HEK293 (cell line): Measurements from ENCODE around the gene PSMA2.

Experiments
- EGR2 ChIP-seq: fragments of 450-650 bp; formaldehyde crosslinking; IDR thresholded peaks from 2 replicates; pipeline ENCODE4 v1.5.1; 2016; ENCODE audit warnings: low read depth, missing biosample characterization, missing genetic modification characterization
- KLF1 ChIP-seq: fragments of 450-650 bp; formaldehyde crosslinking; IDR thresholded peaks from 2 replicates; pipeline ENCODE4 v1.5.1; 2016; ENCODE audit warnings: missing biosample characterization, missing genetic modification characterization
- KLF10 ChIP-seq: fragments of 450-650 bp; IDR thresholded peaks from 2 replicates; pipeline ENCODE4 v1.5.1; 2018; ENCODE audit warnings: missing biosample characterization, mild to moderate bottlenecking, missing genetic modification characterization
- KLF7 ChIP-seq: fragments of 450-650 bp; formaldehyde crosslinking; IDR thresholded peaks from 2 replicates; pipeline ENCODE4 v1.5.1; 2016; ENCODE audit warnings: missing biosample characterization, missing genetic modification characterization, borderline replicate concordance
- KLF8 ChIP-seq: fragments of 450-650 bp; formaldehyde crosslinking; IDR thresholded peaks from 2 replicates; pipeline ENCODE4 v1.5.1; 2016; ENCODE audit warnings: missing biosample characterization, missing genetic modification characterization
- KLF9 ChIP-seq: fragments of 450-650 bp; formaldehyde crosslinking; IDR thresholded peaks from 2 replicates; pipeline ENCODE4 v1.5.1; 2016; ENCODE audit warnings: missing biosample characterization, missing genetic modification characterization, low read depth
- MZF1 ChIP-seq: fragments of 450-650 bp; formaldehyde crosslinking; IDR thresholded peaks from 2 replicates; pipeline ENCODE4 v1.5.1; 2017; ENCODE audit warnings: missing biosample characterization, missing genetic modification characterization, borderline replicate concordance
- REST ChIP-seq: fragments of 450-650 bp; formaldehyde crosslinking; IDR thresholded peaks from 2 replicates; pipeline ENCODE4 v1.5.1; 2016; ENCODE audit warnings: missing biosample characterization, missing genetic modification characterization
- YY1 ChIP-seq: fragments of 450-650 bp; formaldehyde crosslinking; IDR thresholded peaks from 2 replicates; pipeline ENCODE4 v1.5.1; 2018; ENCODE audit warnings: missing biosample characterization, missing genetic modification characterization
- ZBTB1 ChIP-seq: fragments of 450-650 bp; formaldehyde crosslinking; IDR thresholded peaks from 2 replicates; pipeline ENCODE4 v1.5.1; 2016; ENCODE audit warnings: missing biosample characterization, missing genetic modification characterization
- ZBTB17 ChIP-seq: fragments of 450-650 bp; formaldehyde crosslinking; IDR thresholded peaks from 2 replicates; pipeline ENCODE4 v1.5.1; 2016; ENCODE audit warnings: missing biosample characterization, missing genetic modification characterization
- ZBTB8A ChIP-seq: fragments of 450-650 bp; formaldehyde crosslinking; IDR thresholded peaks from 2 replicates; pipeline ENCODE4 v1.5.1; 2016; ENCODE audit warnings: missing biosample characterization, missing genetic modification characterization
- ZEB2 ChIP-seq: fragments of 450-650 bp; formaldehyde crosslinking; IDR thresholded peaks from 2 replicates; pipeline ENCODE4 v1.5.1; 2016; ENCODE audit warnings: missing biosample characterization, missing genetic modification characterization
- ZNF121 ChIP-seq: fragments of 450-650 bp; formaldehyde crosslinking; IDR thresholded peaks from 2 replicates; pipeline ENCODE4 v1.5.1; 2016; ENCODE audit warnings: missing biosample characterization, missing genetic modification characterization
- ZNF132 ChIP-seq: fragments of 450-650 bp; formaldehyde crosslinking; IDR thresholded peaks from 2 replicates; pipeline ENCODE4 v1.5.1; 2017; ENCODE audit warnings: missing biosample characterization, missing genetic modification characterization, borderline replicate concordance
- ZNF302 ChIP-seq: fragments of 450-650 bp; formaldehyde crosslinking; IDR thresholded peaks from 2 replicates; pipeline ENCODE4 v1.5.1; 2016; ENCODE audit warnings: missing biosample characterization, missing genetic modification characterization, low read depth
- ZNF324 ChIP-seq: fragments of 450-650 bp; formaldehyde crosslinking; IDR thresholded peaks from 2 replicates; pipeline ENCODE4 v1.5.1; 2016; ENCODE audit warnings: missing biosample characterization, missing genetic modification characterization
- ZNF335 ChIP-seq: fragments of 450-650 bp; formaldehyde crosslinking; conservative IDR thresholded peaks from 2 replicates; pipeline ENCODE4 v1.5.1; 2016; ENCODE audit warnings: missing biosample characterization, missing genetic modification characterization
- ZNF391 ChIP-seq: fragments of 450-650 bp; formaldehyde crosslinking; IDR thresholded peaks from 2 replicates; pipeline ENCODE4 v1.5.1; 2016; ENCODE audit warnings: low read depth, missing biosample characterization, missing genetic modification characterization, borderline replicate concordance
- ZNF398 ChIP-seq: fragments of 450-650 bp; formaldehyde crosslinking; IDR thresholded peaks from 2 replicates; pipeline ENCODE4 v1.5.1; 2017; ENCODE audit warnings: missing biosample characterization, missing genetic modification characterization
- ZNF426 ChIP-seq: fragments of 450-650 bp; formaldehyde crosslinking; IDR thresholded peaks from 2 replicates; pipeline ENCODE4 v1.5.1; 2017; ENCODE audit warnings: missing biosample characterization, missing genetic modification characterization, mild to moderate bottlenecking, inconsistent platforms, moderate library complexity
- ZNF449 ChIP-seq: fragments of 450-650 bp; formaldehyde crosslinking; IDR thresholded peaks from 2 replicates; pipeline ENCODE4 v1.5.1; 2017; ENCODE audit warnings: missing biosample characterization, mild to moderate bottlenecking, missing genetic modification characterization, moderate library complexity
- ZNF501 ChIP-seq: fragments of 450-650 bp; formaldehyde crosslinking; IDR thresholded peaks from 2 replicates; pipeline ENCODE4 v1.5.1; 2016; ENCODE audit warnings: missing biosample characterization, missing genetic modification characterization
- ZNF530 ChIP-seq: fragments of 450-650 bp; formaldehyde crosslinking; IDR thresholded peaks from 2 replicates; pipeline ENCODE4 v1.5.1; 2016; ENCODE audit warnings: low read depth, missing biosample characterization, missing genetic modification characterization
- ZNF544 ChIP-seq: fragments of 450-650 bp; formaldehyde crosslinking; IDR thresholded peaks from 2 replicates; pipeline ENCODE4 v1.5.0; 2017; ENCODE audit warnings: missing biosample characterization, missing genetic modification characterization
- ZNF548 ChIP-seq: fragments of 450-650 bp; formaldehyde crosslinking; IDR thresholded peaks from 2 replicates; pipeline ENCODE4 v1.5.1; 2016; ENCODE audit warnings: missing biosample characterization, missing genetic modification characterization
- ZNF558 ChIP-seq: fragments of 450-650 bp; formaldehyde crosslinking; IDR thresholded peaks from 2 replicates; pipeline ENCODE4 v1.5.1; 2016; ENCODE audit warnings: missing biosample characterization, missing genetic modification characterization
- ZNF580 ChIP-seq: fragments of 450-650 bp; formaldehyde crosslinking; IDR thresholded peaks from 2 replicates; pipeline ENCODE4 v1.5.1; 2016; ENCODE audit warnings: missing biosample characterization, missing genetic modification characterization
- ZNF610 ChIP-seq: fragments of 450-650 bp; formaldehyde crosslinking; IDR thresholded peaks from 2 replicates; pipeline ENCODE4 v1.5.1; 2016; ENCODE audit warnings: missing biosample characterization, missing genetic modification characterization, borderline replicate concordance
- ZNF692 ChIP-seq: fragments of 450-650 bp; formaldehyde crosslinking; IDR thresholded peaks from 2 replicates; pipeline ENCODE4 v1.5.1; 2016; ENCODE audit warnings: missing biosample characterization, missing genetic modification characterization
- ZSCAN30 ChIP-seq: fragments of 450-650 bp; IDR thresholded peaks from 2 replicates; pipeline ENCODE4 v1.5.1; 2018; ENCODE audit warnings: missing biosample characterization, mild to moderate bottlenecking, missing genetic modification characterization, moderate library complexity

PSMA2 gene

GRCh38 chr7:42931834-42932651 lies at the start of gene PSMA2, which contains the start of gene MRPL32 (continued):
- TF ChIP-seq ZEB2 (no peak), ZNF692 (tag by site-specific recombination) (peak; percentile 21; the same call in 1 of the 2 replicates), ZNF580 (tag by site-specific recombination) (0 out of 2 replicates have a peak, but pooled peaks have one; percentile 16), ZNF391 (tag by site-specific recombination) (no peak), ZNF449 (tag by site-specific recombination) (no peak), ZBTB1 (tag by site-specific recombination) (0 out of 2 replicates have a peak, but pooled peaks have one; percentile 37), ZNF132 (tag by site-specific recombination) (no peak), ZNF544 (tag by site-specific recombination) (no peak), EGR2 (tag by site-specific recombination) (peak; percentile 22; the same call in 1 of the 2 replicates), ZNF548 (tag by site-specific recombination) (no peak), ZSCAN30 (0 out of 2 replicates have a peak, but pooled peaks have one; percentile 40), KLF10 (tag by site-specific recombination) (0 out of 2 replicates have a peak, but pooled peaks have one; percentile 54), YY1 (tag by site-specific recombination) (peak; percentile 90), REST (peak; percentile 22; the same call in 1 of the 2 replicates), ZNF121 (tag by site-specific recombination) (no peak), KLF9 (peak; percentile 82), ZNF426 (tag by site-specific recombination) (no peak), ZNF324 (tag by site-specific recombination) (0 out of 2 replicates have a peak, but pooled peaks have one; percentile 8), ZBTB17 (tag by site-specific recombination) (peak; percentile 42; the same call in 1 of the 2 replicates), ZNF530 (tag by site-specific recombination) (no peak), ZNF302 (tag by site-specific recombination) (no peak), ZNF398 (no peak), KLF1 (peak; percentile 56), KLF7 (tag by site-specific recombination) (peak; percentile 76; the same call in 1 of the 2 replicates), ZNF501 (tag by site-specific recombination) (peak; percentile 84), ZBTB8A (tag by site-specific recombination) (0 out of 2 replicates have a peak, but pooled peaks have one; percentile 14), ZNF335 (tag by site-specific recombination) (peak; percentile 98), ZNF610 (tag by site-specific recombination) (peak; percentile 31; the same call in 1 of the 2 replicates), ZNF558 (tag by site-specific recombination) (no peak), KLF8 (peak; percentile 57), MZF1 (tag by site-specific recombination) (no peak)
